Hematopoietic multipotent progenitor cell (in vitro differentiated cells): ENCODE data around the gene ADAMTS5. TPM values are rescaled to one million over a fixed set of nuclear protein-coding genes. Genes with fewer than 3 reads are reported as not detected.

Experiments
- DNase-seq, 3 donors: peaks; one replicate each; pipeline ENCODE4 v3.0.0-alpha.2; 2011 to 2015; ENCODE audit warnings: low read depth in 2 of 3, low spot score in 2 of 3
- total RNA-seq: library from RNA; depleted of rRNA; stranded (reverse); fragments of >200 nt; gene quantifications from one replicate; pipeline ENCODE4 v1.2.3, GENCODE V29; 2012

Gene ADAMTS5
- total RNA-seq, 1 donor, result under 0.01 TPM

GRCh38 chr21:26949830-26950229 lies 17.1 kb downstream of the ADAMTS5 start:
- no peak for DNase-seq

GRCh38 chr21:26948194-26948593 lies 18.7 kb downstream of the ADAMTS5 start:
- no peak for DNase-seq

DNA sequence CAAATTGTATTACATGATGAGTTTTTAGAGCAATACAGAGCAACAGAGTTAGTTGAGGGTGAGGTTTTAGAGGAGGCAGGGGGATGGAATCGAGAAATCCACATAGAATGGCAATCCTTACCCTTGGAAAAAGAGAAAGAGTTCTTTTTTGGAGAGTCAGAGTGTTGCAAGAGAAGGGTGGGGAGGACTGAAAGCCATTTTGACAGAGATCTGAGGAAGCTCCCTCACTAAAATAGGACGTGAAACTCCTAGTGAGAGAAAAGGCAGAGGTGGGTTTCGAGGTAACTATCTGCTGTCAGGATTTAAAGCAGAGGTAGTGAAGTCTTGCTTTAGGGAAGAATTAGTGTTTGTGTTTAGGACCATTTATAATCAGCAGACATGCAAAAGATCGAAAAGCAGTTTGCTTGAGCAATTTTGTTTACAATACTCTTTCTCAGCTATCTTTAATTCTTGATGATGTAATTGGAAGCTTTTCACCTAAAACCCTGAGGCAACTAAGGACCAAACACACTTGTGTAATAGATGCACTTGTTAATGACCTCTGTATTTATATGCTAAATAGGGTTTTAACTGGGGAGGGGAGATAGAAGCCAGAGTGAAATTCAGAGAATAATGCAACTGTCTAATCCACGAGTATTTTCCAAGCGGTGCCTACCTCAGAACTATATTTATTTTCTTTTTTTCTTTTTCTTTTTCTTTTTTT lies 20.0 kb downstream of the ADAMTS5 start:
- no peak for DNase-seq

GRCh38 chr21:26945916-26946675 lies 20.8 kb downstream of the ADAMTS5 start:
- DNase-seq, result no peak

- no peak for DNase-seq
Observed at GRCh38 chr21:26943921-26944320, 23.0 kb downstream of the ADAMTS5 start.

DNA sequence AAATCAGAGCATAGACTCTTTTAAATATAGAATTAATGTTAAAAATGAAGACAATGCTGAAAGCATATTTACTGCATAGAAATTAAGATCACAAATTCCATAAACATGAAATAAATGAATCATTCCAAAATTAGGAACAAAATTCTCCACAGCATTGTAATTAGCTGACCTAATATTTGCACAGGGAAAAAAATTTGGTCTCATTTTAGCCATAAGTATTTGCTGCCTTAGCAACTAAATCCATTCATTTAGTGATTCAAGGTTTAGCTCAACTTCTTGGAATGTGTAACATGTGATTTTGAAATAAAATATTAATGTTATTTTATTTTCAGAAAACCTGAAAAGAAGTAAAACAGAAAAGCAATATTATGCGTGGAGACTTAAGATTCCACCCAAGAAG lies 25.5 kb downstream of the ADAMTS5 start:
- DNase-seq, result no peak

GRCh38 chr21:26939601-26940111 lies 27.2 kb downstream of the ADAMTS5 start:
- no peak for DNase-seq

DNA sequence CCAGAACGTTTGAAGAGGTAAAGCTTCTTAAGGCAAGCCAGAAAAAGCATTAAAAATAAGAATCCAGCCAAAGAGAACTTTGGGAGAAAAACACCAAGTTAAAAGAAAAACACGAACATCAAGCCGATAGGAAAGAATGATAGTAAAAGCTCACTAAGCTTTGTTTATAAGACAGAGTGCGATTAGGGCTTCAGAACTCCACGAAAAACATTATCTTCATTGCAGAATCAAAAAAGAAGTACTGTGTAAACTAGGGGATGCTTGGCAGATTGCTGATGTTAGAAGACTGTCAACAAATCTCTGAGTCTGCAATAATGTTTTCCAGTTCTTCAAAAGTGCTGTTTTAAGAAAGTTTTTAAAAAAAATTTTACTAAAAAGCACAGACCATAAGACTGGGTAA lies 30.2 kb downstream of the ADAMTS5 start:
- no peak for DNase-seq

DNA sequence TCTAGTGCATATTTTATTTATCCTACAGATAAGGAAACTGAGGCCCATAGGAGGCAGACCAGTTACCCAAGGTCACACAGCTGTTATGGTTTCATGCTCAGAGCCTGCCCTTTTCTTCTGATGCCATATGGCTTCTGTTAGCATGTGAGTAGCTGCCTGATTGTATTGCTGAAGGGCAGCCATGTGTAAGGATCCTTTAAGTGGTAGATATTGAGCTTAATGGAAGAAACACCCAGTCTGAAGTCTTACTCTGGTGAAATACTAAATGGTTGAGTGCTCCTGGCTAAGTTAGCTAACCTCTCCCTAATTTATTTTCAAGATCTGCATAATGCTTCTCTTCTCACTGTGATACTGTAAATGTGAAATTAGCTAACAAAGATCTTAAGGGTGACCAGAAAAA lies 30.9 kb downstream of the ADAMTS5 start:
- no peak for DNase-seq

GRCh38 chr21:26934383-26934782 lies 32.5 kb downstream of the ADAMTS5 start:
- no peak for DNase-seq

- DNase-seq, result no peak
Observed at GRCh38 chr21:26933448-26933847, 33.4 kb downstream of the ADAMTS5 start.

DNA sequence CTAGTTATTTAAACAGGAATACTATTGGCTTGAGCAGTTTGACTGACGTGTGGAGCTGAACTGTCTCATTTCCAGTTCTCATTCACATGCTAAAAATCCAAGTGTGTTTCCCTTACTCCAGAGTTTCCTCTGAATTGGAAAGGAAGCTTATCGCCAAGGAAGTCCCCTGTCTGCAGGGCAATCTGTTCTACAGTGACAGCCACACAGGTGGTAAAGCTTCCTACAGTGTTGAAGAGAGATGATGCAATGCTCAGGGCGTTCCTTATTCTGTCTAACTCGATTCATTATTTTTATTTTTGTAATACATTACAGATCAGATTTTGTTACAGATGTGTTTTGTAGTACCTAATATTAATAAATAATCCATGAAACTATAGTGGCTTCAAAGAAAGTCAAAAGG lies 41.3 kb downstream of the ADAMTS5 start:
- DNase-seq, result no peak

DNA sequence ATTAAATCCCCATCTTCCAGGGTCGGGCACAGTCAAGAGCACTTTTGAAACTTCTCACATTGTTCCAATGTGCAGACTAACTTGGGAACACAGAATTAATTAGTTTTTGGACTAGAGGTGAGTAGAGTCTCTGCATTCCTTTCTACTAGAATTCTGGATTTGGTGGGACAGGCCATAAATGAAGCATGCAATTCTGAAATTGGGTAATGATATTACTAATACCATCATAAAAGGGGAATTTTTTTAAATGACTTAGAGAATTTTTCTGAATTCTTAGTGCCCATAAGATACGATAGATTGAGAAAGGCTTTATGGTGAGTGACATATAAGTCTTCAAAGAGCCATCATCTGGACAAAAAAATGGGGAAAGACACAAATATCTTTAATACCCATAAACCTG lies 41.8 kb downstream of the ADAMTS5 start:
- no peak for DNase-seq

- DNase-seq, result no peak
Observed at GRCh38 chr21:26923986-26924385, 42.9 kb downstream of the ADAMTS5 start.

DNA sequence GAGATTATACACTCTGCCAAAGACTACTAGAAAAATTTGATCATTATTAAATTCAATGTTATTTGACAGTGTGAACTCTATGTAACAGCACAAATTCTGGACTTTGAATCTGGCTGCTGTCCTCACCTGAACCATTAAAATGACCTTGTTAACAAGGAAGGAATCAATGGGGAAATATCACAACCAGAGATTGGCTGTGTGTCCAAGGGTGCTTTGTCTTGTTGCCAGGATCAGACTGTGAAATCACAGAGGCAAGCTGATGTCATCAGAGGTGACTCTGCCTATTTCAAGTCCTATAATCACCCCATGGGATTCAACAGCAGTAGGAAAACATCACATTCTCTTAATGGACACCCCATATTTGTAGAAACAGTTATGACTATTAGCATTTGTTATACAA lies 46.8 kb downstream of the ADAMTS5 start:
- no peak for DNase-seq

- DNase-seq, result no peak
Observed at GRCh38 chr21:26918323-26919079, 48.4 kb downstream of the ADAMTS5 start.

DNA sequence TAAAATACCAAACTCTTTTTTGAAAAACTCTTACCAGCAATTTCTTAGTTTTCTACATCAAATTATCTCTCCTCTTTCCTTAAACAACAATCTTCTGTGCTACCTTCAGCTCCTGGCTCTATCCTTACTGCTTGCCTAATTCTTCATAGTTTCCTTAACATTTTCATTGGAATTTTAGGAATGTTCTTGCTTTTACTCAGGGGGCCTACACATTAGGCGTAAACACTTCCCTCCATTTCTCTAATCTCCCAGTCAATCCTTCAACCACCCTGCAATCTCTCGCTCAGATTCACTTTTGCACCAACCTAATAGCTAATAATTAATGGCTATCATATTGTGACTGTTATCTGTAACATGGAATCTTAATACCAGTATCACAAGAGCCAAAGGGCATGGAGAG lies 50.1 kb downstream of the ADAMTS5 start:
- no peak for DNase-seq

DNA sequence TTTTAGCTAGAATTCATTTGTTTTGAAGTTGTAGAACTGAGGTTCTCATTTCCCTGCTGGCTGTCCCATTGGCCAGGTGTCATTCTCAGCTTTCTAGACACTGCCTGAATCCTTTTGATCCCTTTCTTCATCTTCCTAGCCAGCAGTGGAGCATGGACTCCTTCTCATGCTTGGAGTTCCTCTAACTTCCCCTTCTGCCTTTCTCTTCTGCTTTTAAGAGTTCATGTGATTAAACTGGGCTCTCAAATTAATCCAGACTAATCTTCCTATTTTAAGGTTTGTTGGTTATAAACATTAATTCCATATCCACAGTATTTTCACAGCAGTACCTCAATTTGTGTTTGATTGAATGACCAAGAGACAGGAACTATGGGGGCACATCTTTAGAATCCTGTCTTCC lies 52.3 kb downstream of the ADAMTS5 start:
- DNase-seq, result no peak

DNA sequence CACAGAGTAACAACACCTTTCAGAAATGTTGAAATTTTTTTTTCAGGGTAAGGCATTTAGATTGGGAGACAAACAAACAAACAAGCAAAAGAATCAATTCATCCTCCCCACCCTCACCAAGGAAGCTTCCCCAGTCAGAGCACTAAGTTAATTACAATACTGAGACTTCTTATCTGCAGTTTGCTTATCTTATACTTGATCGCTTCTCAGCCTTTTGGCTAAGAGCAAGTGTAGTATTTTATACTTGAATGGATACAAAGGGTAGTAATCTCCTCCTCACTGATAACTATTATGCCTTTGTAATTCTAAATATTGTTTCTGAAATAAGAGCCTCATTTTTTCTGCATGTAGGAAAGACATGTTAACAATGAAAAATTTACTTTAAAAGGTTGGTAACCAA lies 54.4 kb downstream of the ADAMTS5 start:
- no peak for DNase-seq

DNA sequence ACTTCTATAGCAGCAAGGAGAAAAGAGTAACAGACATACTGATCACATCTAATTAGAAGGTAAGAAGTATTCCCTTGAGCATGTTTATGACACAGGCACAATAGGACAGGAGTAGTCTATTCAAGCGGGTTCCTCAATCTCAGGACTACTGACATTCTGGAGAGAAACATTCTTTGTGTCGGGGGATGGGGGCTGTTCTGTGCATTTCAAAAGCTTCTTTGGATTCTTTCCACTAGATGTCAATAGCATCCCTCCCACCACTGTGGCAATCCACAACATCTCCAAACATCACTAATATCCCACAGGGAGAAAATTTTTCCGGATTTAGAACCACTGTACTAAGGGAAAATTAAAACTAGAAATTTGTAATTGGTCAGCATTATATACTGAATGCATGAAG lies 56.9 kb downstream of the ADAMTS5 start:
- no peak for DNase-seq

DNA sequence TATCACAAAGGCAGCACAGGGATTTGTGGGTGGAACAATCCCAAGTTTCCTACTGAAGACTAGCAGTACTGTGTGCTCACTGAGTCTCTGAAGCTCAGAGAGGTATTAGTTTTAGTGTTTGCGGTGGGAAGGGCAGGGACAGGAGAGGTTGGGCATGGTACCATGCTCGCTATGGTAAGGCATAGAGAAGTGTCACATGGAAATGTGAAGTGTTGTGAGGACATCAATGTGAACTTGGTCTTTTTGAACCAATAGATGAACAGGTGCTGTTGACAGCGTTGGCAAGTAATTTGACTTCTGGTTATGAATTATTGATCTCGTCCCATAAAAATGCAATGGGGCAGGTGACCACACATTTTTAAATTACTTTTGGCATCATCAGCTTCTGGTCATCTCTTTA lies 65.9 kb downstream of the ADAMTS5 start:
- no peak for DNase-seq
